HEK293 (cell line): ENCODE results near the gene LHFPL2.

Source experiments
- CTCF ChIA-PET: fragments of 350-600 bp; formaldehyde crosslinking; extraction: SDS; loops from one replicate; lab custom pipeline; 2021; ENCODE audit warnings: antibody characterized with exemption; lab: Yijun Ruan, JAX
- POLR2A ChIA-PET: fragments of 300-600 bp; formaldehyde crosslinking; extraction: SDS; loops from one replicate; lab custom pipeline; 2020; ENCODE audit warnings: antibody characterized with exemption, inconsistent platforms; lab: Yijun Ruan, JAX
- H3K27ac ChIP-seq: fragments of 200-500 bp; sonication (Bioruptor generic); 2 replicates; pipeline ENCODE4 v1.5.1; 2014; ENCODE audit warnings: low read depth, low read length, control low read depth, inconsistent platforms; ENCODE audit errors: extremely low read depth
- H3K36me3 ChIP-seq, 2 experiments: fragments of 200-500 bp in 1 of 2; sonication (Bioruptor generic) in 1 of 2; 1 replicate in 1 of 2; 2 replicates in 1 of 2; pipeline ENCODE4 v1.5.1; 2014 to 2017; ENCODE audit warnings: inconsistent platforms in 2 of 2, low read length in 2 of 2; ENCODE audit not compliant: control insufficient read depth in 2 of 2, insufficient read depth in 1 of 2
- H3K4me1 ChIP-seq: fragments of 200-500 bp; sonication (Bioruptor generic); 2 replicates; pipeline ENCODE4 v1.5.1; 2014; ENCODE audit warnings: mild to moderate bottlenecking, low read length, inconsistent platforms; ENCODE audit not compliant: control insufficient read depth, insufficient read depth
- H3K4me3 ChIP-seq: 2 replicates; pipeline ENCODE4 v1.5.1; 2011; ENCODE audit warnings: low read depth, mild to moderate bottlenecking, control low read depth, low read length, moderate library complexity
- H3K9me3 ChIP-seq: fragments of 200-500 bp; sonication (Bioruptor generic); 2 replicates; pipeline ENCODE4 v1.5.1; 2014; ENCODE audit warnings: low read depth, low read length, inconsistent platforms; ENCODE audit not compliant: control insufficient read depth, insufficient read depth
- HOXD13 ChIP-seq: sonication (generic); formaldehyde crosslinking; IDR thresholded peaks from 2 replicates; pipeline ENCODE4 v1.8.0; 2022; ENCODE audit warnings: missing genetic modification reagents, borderline replicate concordance
- IKZF3 ChIP-seq: fragments of 450-650 bp; IDR thresholded peaks from 2 replicates; pipeline ENCODE4 v1.5.0; 2018; ENCODE audit warnings: missing biosample characterization, mild to moderate bottlenecking, missing genetic modification characterization, moderate library complexity
- KLF9 ChIP-seq: fragments of 450-650 bp; formaldehyde crosslinking; IDR thresholded peaks from 2 replicates; pipeline ENCODE4 v1.5.1; 2016; ENCODE audit warnings: missing biosample characterization, missing genetic modification characterization, low read depth
- OVOL3 ChIP-seq: fragments of 450-650 bp; formaldehyde crosslinking; IDR thresholded peaks from 2 replicates; pipeline ENCODE4 v1.5.1; 2016; ENCODE audit warnings: missing biosample characterization, missing genetic modification characterization
- SP2 ChIP-seq: fragments of 450-650 bp; formaldehyde crosslinking; IDR thresholded peaks from 2 replicates; pipeline ENCODE4 v1.5.1; 2016; ENCODE audit warnings: missing biosample characterization, missing genetic modification characterization
- YY2 ChIP-seq: fragments of 450-650 bp; formaldehyde crosslinking; IDR thresholded peaks from 2 replicates; pipeline ENCODE4 v1.5.1; 2016; ENCODE audit warnings: missing biosample characterization, missing genetic modification characterization
- ZBTB44 ChIP-seq: fragments of 450-650 bp; IDR thresholded peaks from 2 replicates; pipeline ENCODE4 v1.5.1; 2018; ENCODE audit warnings: missing biosample characterization, mild to moderate bottlenecking, missing genetic modification characterization
- ZBTB49 ChIP-seq: fragments of 450-650 bp; formaldehyde crosslinking; IDR thresholded peaks from 2 replicates; pipeline ENCODE4 v1.5.1; 2016; ENCODE audit warnings: missing biosample characterization, missing genetic modification characterization, low read depth
- ZFP37 ChIP-seq: fragments of 450-650 bp; formaldehyde crosslinking; IDR thresholded peaks from 2 replicates; pipeline ENCODE4 v1.5.1; 2016; ENCODE audit warnings: missing biosample characterization, missing genetic modification characterization
- ZNF121 ChIP-seq: fragments of 450-650 bp; formaldehyde crosslinking; IDR thresholded peaks from 2 replicates; pipeline ENCODE4 v1.5.1; 2016; ENCODE audit warnings: missing biosample characterization, missing genetic modification characterization
- ZNF138 ChIP-seq: fragments of 450-650 bp; formaldehyde crosslinking; IDR thresholded peaks from 2 replicates; pipeline ENCODE4 v1.5.1; 2016; ENCODE audit warnings: missing biosample characterization, missing genetic modification characterization, borderline replicate concordance
- ZNF18 ChIP-seq: fragments of 450-650 bp; formaldehyde crosslinking; IDR thresholded peaks from 2 replicates; pipeline ENCODE4 v1.5.1; 2016; ENCODE audit warnings: missing biosample characterization, missing genetic modification characterization
- ZNF223 ChIP-seq: fragments of 450-650 bp; formaldehyde crosslinking; IDR thresholded peaks from 2 replicates; pipeline ENCODE4 v1.5.1; 2016; ENCODE audit warnings: missing biosample characterization, missing genetic modification characterization
- ZNF24 ChIP-seq: fragments of 450-650 bp; formaldehyde crosslinking; IDR thresholded peaks from 2 replicates; pipeline ENCODE4 v1.5.1; 2016; ENCODE audit warnings: missing biosample characterization, missing genetic modification characterization
- ZNF311 ChIP-seq: fragments of 450-650 bp; formaldehyde crosslinking; IDR thresholded peaks from 2 replicates; pipeline ENCODE4 v1.5.1; 2017; ENCODE audit warnings: missing biosample characterization, missing genetic modification characterization, borderline replicate concordance
- ZNF335 ChIP-seq: fragments of 450-650 bp; formaldehyde crosslinking; conservative IDR thresholded peaks from 2 replicates; pipeline ENCODE4 v1.5.1; 2016; ENCODE audit warnings: missing biosample characterization, missing genetic modification characterization
- ZNF596 ChIP-seq: fragments of 450-650 bp; IDR thresholded peaks from 2 replicates; pipeline ENCODE4 v1.5.0; 2018; ENCODE audit warnings: missing biosample characterization, mild to moderate bottlenecking, missing genetic modification characterization, moderate library complexity
- ZNF692 ChIP-seq: fragments of 450-650 bp; formaldehyde crosslinking; IDR thresholded peaks from 2 replicates; pipeline ENCODE4 v1.5.1; 2016; ENCODE audit warnings: missing biosample characterization, missing genetic modification characterization
- ZNF701 ChIP-seq: fragments of 450-650 bp; formaldehyde crosslinking; IDR thresholded peaks from 2 replicates; pipeline ENCODE4 v1.5.1; 2016; ENCODE audit warnings: missing biosample characterization, missing genetic modification characterization
- ZNF704 ChIP-seq: fragments of 450-650 bp; formaldehyde crosslinking; IDR thresholded peaks from 2 replicates; pipeline ENCODE4 v1.5.1; 2016; ENCODE audit warnings: missing biosample characterization, missing genetic modification characterization
- ZSCAN18 ChIP-seq: fragments of 450-650 bp; formaldehyde crosslinking; IDR thresholded peaks from 2 replicates; pipeline ENCODE4 v1.5.1; 2016; ENCODE audit warnings: missing biosample characterization, missing genetic modification characterization
- ZSCAN23 ChIP-seq: fragments of 450-650 bp; formaldehyde crosslinking; IDR thresholded peaks from 2 replicates; pipeline ENCODE4 v1.5.1; 2016; ENCODE audit warnings: missing biosample characterization, missing genetic modification characterization

Gene LHFPL2

GRCh38 chr5:78574731-78575161 lies 73.8 kb downstream of the LHFPL2 start:
- no peak for TF ChIP-seq ZNF223 (tag by site-specific recombination)
- TF ChIP-seq OVOL3 (tag by site-specific recombination): no peak
- no peak for TF ChIP-seq ZFP37 (tag by site-specific recombination)
- TF ChIP-seq ZNF701 (tag by site-specific recombination): no peak
- no peak for TF ChIP-seq IKZF3 (tag by site-specific recombination)
- ChIA-PET POLR2A (no interaction called here), CTCF (interaction anchor here (1.0 kb wide), 1 partner anchor 9 kb away, joined by 4 read pairs; no protein-coding TSS in a partner anchor)
- no peak overlapping the region for H3K4me3 ChIP-seq
- no peak overlapping the region for H3K27ac ChIP-seq
- H3K36me3 ChIP-seq: no peaks in the 10 kb centered on the region
- H3K4me1 ChIP-seq: peaks cover 3% of the 10 kb centered on the region
- no peaks in the 10 kb centered on the region for H3K9me3 ChIP-seq

GRCh38 chr5:78574131-78574673 lies 74.4 kb downstream of the LHFPL2 start:
- Histone ChIP-seq H3K9me3 (no peaks in the 10 kb centered on the region), H3K4me1 (peaks cover 5% of the 10 kb centered on the region), H3K27ac (no peak overlapping the region), H3K36me3 (no peaks in the 10 kb centered on the region), H3K4me3 (no peak overlapping the region)
- ChIA-PET POLR2A (no interaction called here), CTCF (interaction anchor here (1.0 kb wide), 1 partner anchor 8 kb away, joined by 4 read pairs; no protein-coding TSS in a partner anchor)
- TF ChIP-seq YY2: no peak
- no peak for TF ChIP-seq ZNF138 (tag by site-specific recombination)
- no peak for TF ChIP-seq SP2 (tag by site-specific recombination)
- TF ChIP-seq ZNF121 (tag by site-specific recombination): no peak
- TF ChIP-seq ZSCAN23 (tag by site-specific recombination): no peak
- no peak for TF ChIP-seq ZNF596
- no peak for TF ChIP-seq ZBTB49 (tag by site-specific recombination)

GRCh38 chr5:78573318-78573717 lies 75.3 kb downstream of the LHFPL2 start:
- no peak overlapping the region for H3K4me3 ChIP-seq
- POLR2A ChIA-PET: no interaction called here
- CTCF ChIA-PET: interaction anchor here (0.9 kb wide), 1 partner anchor 14 kb away, joined by 3 read pairs; no protein-coding TSS in a partner anchor
- no peak overlapping the region for H3K27ac ChIP-seq
- H3K4me1 ChIP-seq: peaks cover 14% of the 10 kb centered on the region
- H3K9me3 ChIP-seq: no peaks in the 10 kb centered on the region
- H3K36me3 ChIP-seq: no peaks in the 10 kb centered on the region
- no peak for TF ChIP-seq ZNF692 (tag by site-specific recombination)
- TF ChIP-seq IKZF3 (tag by site-specific recombination): no peak
- TF ChIP-seq ZNF335 (tag by site-specific recombination): no peak
- TF ChIP-seq ZSCAN18 (tag by site-specific recombination): no peak
- no peak for TF ChIP-seq ZNF24 (tag by site-specific recombination)
- no peak for TF ChIP-seq ZNF311 (tag by site-specific recombination)
- no peak for TF ChIP-seq ZBTB44 (tag by site-specific recombination)
- TF ChIP-seq ZNF596: no peak
- TF ChIP-seq ZNF704 (tag by site-specific recombination): no peak
- no peak for TF ChIP-seq KLF9 (tag by site-specific recombination)
- no peak for TF ChIP-seq HOXD13
- no peak for TF ChIP-seq ZNF18 (tag by site-specific recombination)
- TF ChIP-seq, all 188 proteins: peak for 0
